Activated CD4-positive, alpha-beta T cell treated with anti-CD3 and anti-CD28 coated beads, Interleukin-2, amount 50 U/mL, for 24 hours (primary cell): ENCODE results near the gene LRRC61.

Source experiments
- DNase-seq, 2 donors: peaks; one replicate each; pipeline ENCODE4 v3.0.0-alpha.2; 2020; ENCODE audit warnings: low read depth in 1 of 2, low spot score in 1 of 2

LRRC61 gene

DNA sequence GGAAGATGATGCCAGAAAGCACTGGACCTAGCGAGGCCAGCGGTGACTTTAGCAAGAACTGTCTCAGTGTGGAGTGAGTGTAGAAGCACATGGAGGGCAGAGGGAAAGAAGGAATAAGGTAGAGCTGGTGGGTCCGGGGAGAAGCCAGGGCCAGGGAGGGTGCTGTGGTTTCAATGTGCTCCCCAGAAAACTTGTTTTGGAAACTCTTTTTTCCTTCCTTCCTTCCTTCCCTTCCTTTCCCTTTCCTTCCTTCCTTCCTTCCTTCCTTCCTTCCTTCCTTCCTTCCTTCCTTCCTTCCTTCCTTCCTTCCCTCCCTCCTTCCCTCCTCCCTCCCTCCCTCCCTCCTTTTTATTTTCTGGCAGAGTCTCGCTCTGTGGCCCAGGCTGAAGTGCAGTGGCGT is 23.8 kb downstream of the LRRC61 start:
- no peak for DNase-seq

- DNase-seq: no peak
Measured at GRCh38 chr7:150351587-150352194, 28.5 kb downstream of the LRRC61 start.

DNA sequence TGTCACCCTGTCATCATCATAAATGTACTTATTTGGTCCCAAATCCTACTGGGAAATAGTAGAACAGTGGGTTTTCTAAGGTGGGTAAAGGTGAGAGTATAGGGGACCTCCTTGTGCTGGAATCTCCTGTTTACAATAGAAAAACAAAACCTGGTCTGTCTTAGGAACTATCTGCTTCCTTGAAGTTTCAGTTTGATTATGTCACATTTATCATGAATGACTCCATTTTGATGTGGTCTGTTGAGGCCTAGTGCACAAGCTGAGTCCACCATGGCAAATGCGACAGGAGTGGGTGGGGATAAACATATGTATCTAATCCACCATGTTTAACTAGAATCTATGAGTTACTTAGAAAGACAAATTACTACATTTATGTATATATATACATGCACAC is 32.5 kb downstream of the LRRC61 start:
- no peak for DNase-seq

DNA sequence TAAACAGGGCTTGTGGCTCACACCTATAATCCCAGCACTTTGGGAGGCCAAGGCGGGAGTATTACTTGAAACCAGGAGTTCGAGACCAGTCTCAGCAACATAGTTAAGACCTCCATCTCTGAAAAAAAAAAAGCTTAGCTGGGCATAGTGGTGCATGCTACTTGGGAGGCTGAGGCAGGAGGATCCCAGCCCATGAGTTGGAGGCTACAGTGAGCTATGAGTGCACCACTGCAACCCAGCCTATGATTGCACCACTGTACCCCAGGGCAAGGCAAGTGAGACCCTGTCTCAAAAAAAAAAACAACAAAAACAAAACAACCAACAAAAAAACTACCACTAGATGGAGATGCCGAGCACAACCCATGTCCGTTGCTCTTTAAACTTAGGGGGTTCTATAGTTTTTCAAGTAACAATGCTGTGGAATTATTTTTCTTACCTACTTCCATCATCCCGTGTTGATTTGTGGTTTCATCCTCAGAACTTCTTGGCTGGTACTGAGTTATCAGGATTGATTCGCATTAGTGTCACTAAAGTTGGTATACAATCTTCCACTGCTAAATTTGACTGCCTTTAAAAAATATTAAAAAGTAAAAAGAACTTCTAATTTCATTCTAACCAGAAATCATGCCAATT is 33.2 kb downstream of the LRRC61 start:
- DNase-seq: no peak

- peak in 1 of 2 donors; percentile 48 for DNase-seq
Measured at GRCh38 chr7:150357270-150357669, 34.1 kb downstream of the LRRC61 start.

DNA sequence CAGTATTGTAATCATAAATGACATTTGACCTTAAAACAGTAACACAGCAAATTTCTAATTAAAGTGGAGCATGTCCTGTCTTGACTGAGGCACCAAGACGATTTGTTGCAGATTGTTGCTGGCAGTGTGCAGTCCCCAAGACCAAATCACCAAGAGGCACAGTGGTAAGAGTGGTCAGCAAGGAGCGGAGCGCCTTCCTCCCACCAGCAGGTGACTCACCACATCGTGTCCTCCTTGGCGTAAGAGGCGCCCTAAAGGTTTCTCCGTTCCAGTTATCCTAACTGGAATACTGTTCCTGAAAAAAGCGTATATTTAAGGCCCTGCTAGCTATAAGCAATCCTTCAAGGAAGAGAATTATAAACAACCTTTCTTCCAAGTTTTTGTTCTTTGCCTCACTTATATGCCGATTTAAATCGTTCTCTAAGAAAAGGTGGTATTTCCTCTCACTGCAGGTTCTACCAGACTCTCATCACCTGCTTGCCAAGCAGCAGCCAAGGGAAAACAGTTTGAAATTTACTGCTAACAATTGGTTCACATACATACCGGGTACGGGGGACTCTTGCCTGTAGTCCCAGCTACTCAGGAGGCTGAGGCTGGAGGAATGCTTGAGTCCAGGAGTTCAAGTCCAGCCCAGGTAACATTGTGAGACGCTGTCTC is 34.7 kb downstream of the LRRC61 start:
- DNase-seq: no peak

DNA sequence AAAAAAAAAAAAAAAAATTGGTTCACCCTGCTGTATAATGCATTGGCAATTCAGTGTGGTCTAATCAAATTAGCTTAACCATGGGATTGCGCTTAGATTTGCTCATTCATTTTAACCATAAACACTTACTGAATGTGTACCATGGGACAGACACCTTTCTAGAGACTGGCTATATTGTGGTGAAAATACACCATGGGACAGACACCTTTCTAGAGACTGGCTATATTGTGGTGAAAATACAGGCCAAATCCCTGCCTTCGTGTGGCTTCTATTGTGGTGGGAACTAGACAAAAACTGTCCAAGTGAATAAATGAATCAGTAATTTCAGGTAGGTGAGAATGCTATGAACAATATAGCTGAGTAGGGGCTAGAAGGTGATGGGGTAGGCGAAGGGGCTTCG is 35.3 kb downstream of the LRRC61 start:
- no peak for DNase-seq

GRCh38 chr7:150358988-150359621 is 36.0 kb downstream of the LRRC61 start:
- DNase-seq: no peak

DNA sequence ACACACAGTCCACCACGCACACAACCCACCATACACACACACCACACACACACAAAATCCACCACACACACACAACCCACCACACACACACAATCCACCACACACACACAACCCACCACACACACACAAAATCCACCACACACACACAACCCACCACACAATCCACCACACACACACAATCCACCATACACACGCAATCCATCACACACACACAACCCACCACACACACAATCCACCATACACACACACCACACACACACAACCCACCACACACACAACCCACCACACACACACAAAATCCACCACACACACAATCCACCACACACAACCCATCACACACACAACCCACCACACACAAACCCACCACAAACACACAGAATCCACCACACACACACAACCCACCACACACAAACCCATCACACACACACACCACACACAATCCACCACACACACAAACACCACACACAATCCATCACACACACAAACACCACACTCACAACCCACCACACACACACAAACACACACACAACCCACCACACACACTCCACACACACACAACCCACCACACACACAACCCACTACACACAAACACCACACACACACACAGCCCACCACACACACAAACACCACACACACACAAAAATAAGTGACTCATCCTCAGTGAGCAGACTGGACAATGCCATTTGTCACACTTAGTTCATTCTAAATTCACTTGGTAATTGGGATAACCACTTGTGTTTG is 36.6 kb downstream of the LRRC61 start:
- no peak for DNase-seq

- no peak for DNase-seq
Measured at GRCh38 chr7:150360363-150361058, 37.4 kb downstream of the LRRC61 start.

DNA sequence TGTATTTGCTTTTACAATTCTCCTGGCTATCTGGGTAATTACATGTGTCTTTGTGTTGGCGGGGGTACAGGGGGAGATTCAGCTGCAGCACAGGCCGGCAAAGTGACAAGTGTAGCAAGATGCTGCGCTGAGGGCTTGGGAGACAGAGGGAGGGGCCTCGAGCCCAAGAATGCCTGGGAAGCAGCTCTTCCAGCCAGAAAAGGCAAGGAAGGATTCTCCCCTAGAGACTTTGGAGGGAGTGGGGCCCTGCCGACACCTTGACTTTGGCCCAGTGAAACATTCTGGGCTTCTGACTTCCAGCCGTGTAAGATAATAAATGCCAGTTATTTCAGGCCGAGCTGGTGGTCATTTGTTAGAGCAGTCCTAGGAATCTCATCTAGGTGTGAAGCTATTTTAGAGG is 38.2 kb downstream of the LRRC61 start:
- DNase-seq: no peak

GRCh38 chr7:150361807-150362621 is 38.9 kb downstream of the LRRC61 start:
- DNase-seq: no peak

GRCh38 chr7:150363370-150363769 is 40.2 kb downstream of the LRRC61 start:
- no peak for DNase-seq

GRCh38 chr7:150363872-150364271 is 40.7 kb downstream of the LRRC61 start:
- DNase-seq: no peak

- DNase-seq: no peak
Measured at GRCh38 chr7:150365194-150365593, 42.0 kb downstream of the LRRC61 start.

DNA sequence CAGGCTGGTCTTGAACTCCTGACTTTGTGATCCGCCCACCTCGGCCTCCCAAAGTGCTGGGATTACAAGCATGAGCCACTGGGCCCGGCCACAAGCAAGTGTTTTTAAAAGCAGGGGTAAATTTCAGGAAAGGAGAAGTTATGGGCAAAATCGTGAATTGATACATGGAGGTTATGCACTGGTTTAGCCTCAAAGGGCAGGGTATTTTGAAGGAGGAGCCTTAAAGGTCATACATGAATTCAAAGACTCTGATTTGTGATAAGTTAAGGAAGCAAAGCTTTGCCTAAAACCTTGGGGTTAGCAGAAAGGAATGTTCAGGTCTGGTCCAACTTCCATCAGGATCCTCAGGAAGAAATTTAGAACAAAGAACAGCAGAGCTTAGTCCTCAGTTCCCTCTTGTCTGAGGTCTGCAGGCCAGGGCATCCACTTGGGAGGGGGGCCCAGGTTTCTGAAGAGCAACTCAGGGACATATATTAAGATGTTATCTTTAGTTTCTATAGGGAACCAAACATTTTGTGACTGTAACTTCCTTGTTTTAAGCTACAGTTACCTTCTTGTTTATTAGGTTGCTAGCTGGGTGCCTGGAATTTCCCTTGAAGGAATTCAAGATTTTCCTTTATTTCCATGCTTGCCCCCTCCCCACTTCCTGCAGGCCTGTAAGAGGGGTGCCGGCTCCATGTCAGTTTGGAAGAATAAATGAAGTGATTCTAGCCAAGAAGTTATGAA is 42.7 kb downstream of the LRRC61 start:
- DNase-seq: no peak

DNA sequence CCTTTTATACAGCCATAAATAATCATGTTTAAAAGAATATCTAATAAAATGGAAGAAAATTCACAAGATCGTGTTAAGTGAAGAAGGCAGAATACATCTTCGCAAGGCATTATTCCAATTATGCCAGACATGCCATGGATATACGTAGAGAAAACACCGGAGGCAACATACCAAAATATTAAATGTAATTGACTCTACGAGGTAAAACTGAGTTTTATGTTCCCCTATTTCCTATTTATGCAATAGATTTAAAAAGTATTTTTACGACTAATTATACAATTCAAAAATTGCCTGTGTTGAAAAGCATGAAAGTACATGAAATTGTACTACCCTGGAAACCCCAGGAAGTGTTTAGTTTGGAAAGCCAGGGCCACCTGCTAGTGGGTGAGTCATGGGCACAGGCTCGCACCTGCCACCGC is 44.5 kb downstream of the LRRC61 start:
- DNase-seq: no peak

DNA sequence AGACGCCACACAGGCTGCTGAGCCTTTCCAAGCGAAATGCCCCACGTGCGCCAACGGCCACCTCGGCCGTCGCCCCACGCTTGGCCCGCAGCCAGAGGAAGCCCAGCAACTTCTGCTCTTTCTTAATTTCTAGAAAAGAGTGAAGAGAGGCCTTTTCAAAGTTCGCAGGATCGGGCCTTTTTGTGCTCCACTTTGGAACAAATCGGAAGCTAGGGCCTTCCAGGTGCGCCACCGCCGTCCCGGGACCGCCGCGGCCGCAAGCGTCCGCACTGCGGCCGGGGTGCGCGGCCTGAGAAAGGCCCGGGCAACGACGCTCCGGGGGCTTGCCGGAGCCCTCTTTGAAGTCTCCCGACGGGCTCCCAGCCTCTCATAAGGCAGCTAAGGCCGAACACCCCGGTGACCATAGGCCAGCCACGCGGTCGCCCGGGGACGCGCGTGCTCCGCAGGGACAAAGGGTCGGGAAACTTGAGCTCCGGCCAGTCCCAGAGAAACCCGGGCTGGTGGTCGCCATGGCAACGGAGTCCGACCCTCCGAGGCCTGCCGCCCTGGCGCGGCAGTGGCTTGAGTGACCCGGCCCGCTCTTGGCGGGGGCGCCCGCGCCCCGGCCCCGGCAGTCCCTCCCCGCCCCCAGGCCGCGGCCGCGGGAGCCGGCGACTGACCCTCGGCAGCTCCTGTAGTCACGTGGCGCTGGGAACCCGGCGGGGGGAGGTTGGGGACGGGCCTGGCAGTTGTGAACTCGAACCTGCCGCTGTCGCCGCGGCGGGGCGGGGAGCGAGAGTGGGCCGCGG is 45.1 kb downstream of the LRRC61 start, which contains the start of gene REPIN1:
Gene REPIN1 (plus strand): TSS at position 727 of the 788 bp plus-strand sequence. CDS start 890 bp downstream, outside the sequence.
- DNase-seq: peak; percentile 67 to 72
